GM12878 (cell line): ENCODE measurements around the gene TNFRSF14. TPM values are rescaled to one million over a fixed set of nuclear protein-coding genes. Genes with fewer than 3 reads are reported as not detected.

Experiments
- CUX1 ChIP-seq: IDR thresholded peaks from 2 replicates; pipeline ENCODE4 v1.6.1; 2012; ENCODE audit warnings: improper control_type of control experiment, low read depth, low read length; ENCODE audit not compliant: insufficient replicate concordance
- SIN3A ChIP-seq: IDR thresholded peaks from 2 replicates; pipeline ENCODE4 v1.6.1; 2012; ENCODE audit warnings: low read depth, low read length, improper control_type of control experiment
- ZNF592 ChIP-seq: fragments of 450-650 bp; IDR thresholded peaks from 2 replicates; pipeline ENCODE4 v1.6.1; 2017; ENCODE audit warnings: mild to moderate bottlenecking, moderate library complexity
- polyA plus RNA-seq, 11 experiments: library from polyadenylated mRNA; depleted of rRNA in 4 of 11; unstranded in 6 of 11; stranded (reverse) in 5 of 11; fragments of >200 nt; fragmentation: Nextera tagmentation in 4 of 11; fragmentation: Illumina TruSeq in 1 of 11; extraction: Ambion mirVana in 4 of 11; extraction: Trizol in 1 of 11; gene quantifications; 1 replicate in 1 of 11; 2 replicates in 10 of 11; pipeline versions ENCODE4 v1.2.1 to v1.2.3, GENCODE V29; 2011 to 2016; ENCODE audit warnings: inconsistent platforms in 2 of 11, missing spikeins in 2 of 11, low read depth in 1 of 11
- total RNA-seq, 4 experiments: library from RNA; depleted of rRNA in 3 of 4; stranded (reverse); fragments of >200 nt in 3 of 4; fragmentation: Illumina TruSeq in 1 of 4; extraction: Trizol in 1 of 4; gene quantifications; 2 replicates each; pipeline versions ENCODE4 v1.2.1 to v1.2.3, GENCODE V29; 2013 to 2021
- TF ChIP-seq, protein P1 (sequence below): fragments of 450-650 bp; IDR thresholded peaks from 2 replicates; pipeline ENCODE4 v1.6.1; 2016; ENCODE audit warnings: mild to moderate bottlenecking

The TNFRSF14 gene
- total and polyA plus RNA-seq, 10 of the 15 experiments (the other 5 are each of a cell fraction or from before 2014, with no cell fraction given): 0.43 to 114 (median 41.5) TPM

- TF ChIP-seq ZNF592 (no peak), CUX1 (no peak), SIN3A (no peak)
- TF ChIP-seq, protein P1, sequence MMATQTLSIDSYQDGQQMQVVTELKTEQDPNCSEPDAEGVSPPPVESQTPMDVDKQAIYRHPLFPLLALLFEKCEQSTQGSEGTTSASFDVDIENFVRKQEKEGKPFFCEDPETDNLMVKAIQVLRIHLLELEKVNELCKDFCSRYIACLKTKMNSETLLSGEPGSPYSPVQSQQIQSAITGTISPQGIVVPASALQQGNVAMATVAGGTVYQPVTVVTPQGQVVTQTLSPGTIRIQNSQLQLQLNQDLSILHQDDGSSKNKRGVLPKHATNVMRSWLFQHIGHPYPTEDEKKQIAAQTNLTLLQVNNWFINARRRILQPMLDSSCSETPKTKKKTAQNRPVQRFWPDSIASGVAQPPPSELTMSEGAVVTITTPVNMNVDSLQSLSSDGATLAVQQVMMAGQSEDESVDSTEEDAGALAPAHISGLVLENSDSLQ: no peak
Measured at GRCh38 chr1:2528016-2528415, 28.2 kb upstream of the TNFRSF14 start (continued).
